HG02798 (cell line): Measurements from ENCODE around the gene COMMD1.
"Not testable (repeated sequence)": the region's sequence is repeated elsewhere in the genome, so short reads cannot be mapped to it uniquely, and the experiment has no call there.

ENCODE experiments used
- ATAC-seq: cut with Tn5 transposase; IDR thresholded peaks from one replicate; pipeline ENCODE4 v1.9.1; 2021; ENCODE audit warnings: mild to moderate bottlenecking; ENCODE audit not compliant: unreplicated experiment, poor library complexity

The COMMD1 gene

DNA sequence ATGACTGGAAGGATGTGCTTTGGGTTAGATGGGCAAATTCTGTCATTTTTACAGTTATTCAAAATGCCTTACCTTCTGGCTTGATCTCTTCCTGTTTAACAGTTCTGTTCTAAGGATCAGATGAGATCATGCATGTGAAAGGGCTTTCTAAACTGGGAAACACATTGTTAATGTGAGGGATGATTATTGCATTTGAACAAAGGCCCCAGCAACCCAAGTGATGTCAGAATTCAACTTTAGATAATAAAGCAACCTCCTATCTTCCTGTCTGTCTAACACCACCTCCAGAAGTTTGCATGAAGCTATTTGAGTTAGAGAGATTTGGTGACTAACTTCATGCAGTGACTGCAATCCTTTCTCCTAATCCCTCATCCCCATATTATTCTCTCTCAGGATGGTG lies 212.7 kb downstream of the COMMD1 start:
- ATAC-seq = no peak

- ATAC-seq = no peak
Measured at GRCh38 chr2:62119311-62119974, 214.0 kb downstream of the COMMD1 start.

DNA sequence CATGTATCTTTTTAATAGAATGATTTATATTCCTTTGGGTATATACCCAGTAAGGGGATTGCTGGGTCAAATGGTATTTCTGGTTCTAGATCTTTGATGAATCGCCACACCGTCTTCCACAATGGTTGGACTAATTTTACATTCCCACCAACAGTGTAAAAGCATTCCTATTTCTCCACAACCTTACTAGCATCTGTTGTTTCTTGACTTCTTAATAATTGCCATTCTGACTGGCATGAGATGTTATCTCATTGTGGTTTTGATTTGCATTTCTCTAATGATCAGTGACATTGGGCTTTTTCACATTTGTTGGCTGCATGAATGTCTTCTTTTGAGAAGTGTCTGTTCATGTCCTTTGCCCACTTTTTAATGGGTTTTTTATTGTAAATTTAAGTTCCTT lies 220.8 kb downstream of the COMMD1 start:
- not testable (repeated sequence) for ATAC-seq

DNA sequence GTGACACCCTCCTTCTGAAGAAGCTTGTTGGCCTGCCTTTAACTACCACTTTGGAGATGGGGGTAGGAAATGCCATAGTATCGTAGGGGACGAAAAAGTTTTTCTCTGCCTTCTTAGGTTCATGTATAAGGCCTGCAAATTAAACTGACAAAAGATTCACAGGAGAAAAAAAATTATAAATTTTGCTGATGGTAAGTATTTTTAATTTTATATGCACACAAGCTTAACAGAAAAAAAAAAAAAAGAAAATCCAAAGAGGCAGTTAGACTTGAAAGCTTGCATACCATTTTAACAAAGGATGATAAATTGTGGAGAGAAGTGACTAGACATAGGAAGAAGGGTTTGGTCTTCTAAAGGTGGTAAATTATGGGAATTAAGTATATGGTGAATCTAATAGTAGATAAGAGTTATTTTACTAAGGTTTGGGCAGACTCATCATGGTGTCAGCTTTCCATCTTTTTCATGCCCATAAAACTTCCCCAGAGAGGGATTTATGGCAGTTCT lies 227.9 kb downstream of the COMMD1 start:
- ATAC-seq = no peak

DNA sequence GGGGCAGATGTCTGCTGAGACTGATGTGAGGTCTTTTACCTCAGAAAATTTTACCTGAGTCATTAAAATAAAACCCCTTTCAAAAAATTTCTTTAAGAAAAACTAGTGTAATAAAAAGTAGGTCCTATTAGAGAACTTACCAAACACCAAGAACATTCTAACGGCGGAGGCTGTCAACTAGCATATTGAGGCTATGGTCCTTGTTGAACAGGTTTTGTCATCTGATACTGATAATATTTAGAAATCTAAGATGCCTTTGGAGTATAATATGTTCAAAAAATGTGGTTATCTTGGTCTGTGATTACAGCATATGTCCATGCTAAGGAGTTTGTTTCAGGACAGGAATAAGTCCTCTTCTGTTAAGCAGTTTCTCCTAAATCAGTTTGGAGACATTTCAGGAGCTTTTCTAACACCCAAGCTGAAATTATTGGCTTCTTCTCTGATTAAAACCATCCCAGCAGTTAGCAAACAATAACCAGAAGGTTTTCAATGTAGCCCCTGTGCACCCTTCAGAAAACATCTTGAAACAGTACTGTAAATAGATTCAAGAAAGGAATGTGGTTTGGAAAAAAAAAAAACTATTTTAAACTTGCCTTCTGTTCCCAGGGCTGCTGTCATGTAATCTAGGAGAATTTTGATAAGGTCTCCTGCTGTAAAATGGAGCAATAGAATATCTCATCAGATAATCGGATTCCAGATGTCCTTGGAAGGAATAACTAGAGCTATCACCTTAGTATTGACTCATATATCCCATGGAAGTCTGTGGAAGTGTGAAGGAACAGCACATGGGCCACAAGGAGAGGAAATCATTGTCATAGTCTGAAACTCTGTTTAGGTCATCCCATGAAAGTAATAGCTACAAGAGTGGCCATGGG lies 231.7 kb downstream of the COMMD1 start:
- ATAC-seq = no peak

GRCh38 chr2:62140426-62141141 lies 235.1 kb downstream of the COMMD1 start:
- ATAC-seq = peak; percentile 60

DNA sequence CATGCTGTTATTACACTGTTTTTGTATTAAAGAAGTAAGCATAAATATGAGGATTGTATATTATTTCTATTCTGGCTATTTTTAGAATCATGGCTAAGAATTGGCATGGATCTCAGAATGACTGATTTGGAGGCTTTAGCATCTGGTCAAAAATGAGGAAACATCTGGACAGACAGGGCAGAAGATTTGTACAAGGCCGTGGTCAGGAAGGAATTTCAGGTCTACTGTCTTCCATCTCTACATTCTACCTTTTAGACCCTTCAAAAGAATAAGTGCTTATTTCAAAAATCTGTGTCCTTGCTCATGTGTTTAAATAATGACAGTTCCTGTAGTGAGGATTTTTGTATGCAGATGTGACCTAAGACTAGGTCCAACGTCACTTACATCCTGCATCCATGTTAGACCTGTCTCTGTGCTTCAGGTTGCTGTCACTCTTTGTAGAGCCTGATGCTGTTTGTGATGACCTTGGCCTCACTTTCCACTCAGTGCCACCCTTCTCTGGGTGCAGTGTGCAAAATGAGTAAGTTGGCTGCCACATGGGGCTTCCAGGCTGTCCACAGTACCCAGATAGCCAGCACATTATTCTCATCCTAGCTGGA lies 235.8 kb downstream of the COMMD1 start:
- ATAC-seq = no peak

- no peak for ATAC-seq
Measured at GRCh38 chr2:62142054-62142453, 236.6 kb downstream of the COMMD1 start.

DNA sequence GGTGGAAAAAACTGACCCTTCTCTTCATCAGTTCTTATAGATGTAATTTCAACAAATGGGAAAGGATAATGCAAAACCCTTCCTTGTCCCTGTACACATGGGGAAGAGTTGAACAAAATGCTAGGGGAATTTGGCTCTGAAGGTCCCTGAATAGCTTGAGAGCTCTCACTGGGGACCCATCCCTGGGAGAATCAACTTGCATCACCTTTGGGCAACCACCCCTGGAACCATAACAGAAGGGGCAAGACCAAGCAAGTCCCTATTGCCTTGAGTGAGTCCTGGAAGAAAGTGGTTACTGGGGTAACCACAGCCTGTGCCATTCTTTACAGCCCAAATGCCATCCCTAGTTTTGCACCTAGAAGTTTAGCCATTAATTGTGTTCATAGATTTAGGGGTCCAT lies 238.2 kb downstream of the COMMD1 start:
- no peak for ATAC-seq

GRCh38 chr2:62144689-62145477 lies 239.4 kb downstream of the COMMD1 start:
- no peak for ATAC-seq

DNA sequence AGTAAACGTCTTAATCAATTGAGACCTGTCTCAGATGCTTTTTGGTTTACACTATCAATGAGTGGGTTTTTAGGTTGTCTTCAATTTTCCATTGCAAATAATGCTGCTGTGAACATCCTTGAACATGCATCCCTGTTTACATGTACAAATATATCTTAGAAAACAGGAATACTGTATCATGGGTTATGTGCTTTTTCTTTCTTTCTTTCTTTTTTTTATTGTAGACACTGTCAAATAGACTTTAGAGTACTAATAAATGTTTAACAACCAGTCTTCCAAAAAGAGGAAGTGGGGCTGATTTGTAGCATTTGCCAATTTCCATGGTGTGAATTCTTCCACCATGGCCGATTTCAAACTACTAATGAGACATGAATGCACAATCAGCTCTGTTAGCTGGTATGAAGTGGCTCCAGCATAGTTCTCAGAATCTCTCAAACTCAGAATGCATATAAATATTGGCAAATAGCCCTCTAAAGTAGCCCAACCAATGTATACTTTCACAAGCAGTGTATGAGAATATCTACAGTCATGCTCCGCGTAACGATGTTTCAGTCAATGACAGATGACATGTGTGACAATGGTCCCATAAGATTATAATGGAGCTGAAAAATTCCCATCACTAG lies 240.1 kb downstream of the COMMD1 start:
- ATAC-seq = peak; percentile 49

GRCh38 chr2:62146790-62147189 lies 241.3 kb downstream of the COMMD1 start:
- ATAC-seq = not testable (repeated sequence)

DNA sequence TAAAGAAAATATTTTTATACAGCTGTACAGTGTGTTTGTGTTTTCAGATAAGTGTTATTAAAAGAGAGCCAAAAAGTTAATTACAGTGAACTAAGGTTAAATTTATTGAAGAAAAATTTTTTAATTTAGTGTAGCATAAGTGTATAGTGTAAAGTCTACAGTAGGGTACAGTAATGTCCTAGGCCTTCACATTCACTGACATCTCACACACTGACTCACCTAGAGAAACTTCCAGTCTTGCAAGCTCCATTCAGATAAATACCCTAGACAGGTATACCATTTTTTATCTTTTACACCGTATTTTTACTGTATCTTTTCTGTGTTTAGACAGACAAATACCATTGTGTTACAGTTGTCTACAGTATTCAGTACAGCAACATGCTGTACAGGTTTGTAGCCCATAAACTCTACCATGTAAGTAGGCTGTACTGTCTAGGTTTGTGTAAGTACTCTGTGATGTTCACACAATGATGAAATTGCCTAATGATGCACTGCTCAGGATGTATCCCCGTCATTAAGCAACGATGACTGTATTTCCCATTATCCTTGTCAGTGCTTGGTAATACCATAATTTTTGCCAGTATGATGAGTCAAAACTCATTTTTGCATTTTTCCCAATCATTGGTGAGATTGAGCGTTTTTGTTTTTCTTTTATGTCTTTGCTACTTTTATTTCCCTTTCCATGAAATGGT lies 242.3 kb downstream of the COMMD1 start:
- no peak for ATAC-seq

DNA sequence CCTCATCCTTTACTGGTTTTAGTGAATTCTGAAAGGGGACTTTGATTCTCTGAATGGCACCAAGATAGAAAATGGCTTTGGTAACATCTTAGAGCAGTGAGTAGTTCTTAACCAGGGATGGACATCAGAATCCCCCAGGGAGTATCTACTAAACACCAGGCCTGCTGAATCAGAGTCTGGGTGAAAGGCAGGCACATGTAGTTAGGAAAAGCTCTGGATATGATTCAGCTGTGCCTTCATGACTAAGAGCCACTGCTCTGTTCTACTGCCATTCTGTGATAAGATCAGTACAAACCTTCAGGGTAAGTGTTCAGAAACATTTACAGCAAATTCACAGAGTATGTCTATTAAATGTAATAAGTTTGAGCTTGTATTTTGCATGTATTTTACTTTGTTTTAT lies 244.2 kb downstream of the COMMD1 start:
- ATAC-seq = no peak

DNA sequence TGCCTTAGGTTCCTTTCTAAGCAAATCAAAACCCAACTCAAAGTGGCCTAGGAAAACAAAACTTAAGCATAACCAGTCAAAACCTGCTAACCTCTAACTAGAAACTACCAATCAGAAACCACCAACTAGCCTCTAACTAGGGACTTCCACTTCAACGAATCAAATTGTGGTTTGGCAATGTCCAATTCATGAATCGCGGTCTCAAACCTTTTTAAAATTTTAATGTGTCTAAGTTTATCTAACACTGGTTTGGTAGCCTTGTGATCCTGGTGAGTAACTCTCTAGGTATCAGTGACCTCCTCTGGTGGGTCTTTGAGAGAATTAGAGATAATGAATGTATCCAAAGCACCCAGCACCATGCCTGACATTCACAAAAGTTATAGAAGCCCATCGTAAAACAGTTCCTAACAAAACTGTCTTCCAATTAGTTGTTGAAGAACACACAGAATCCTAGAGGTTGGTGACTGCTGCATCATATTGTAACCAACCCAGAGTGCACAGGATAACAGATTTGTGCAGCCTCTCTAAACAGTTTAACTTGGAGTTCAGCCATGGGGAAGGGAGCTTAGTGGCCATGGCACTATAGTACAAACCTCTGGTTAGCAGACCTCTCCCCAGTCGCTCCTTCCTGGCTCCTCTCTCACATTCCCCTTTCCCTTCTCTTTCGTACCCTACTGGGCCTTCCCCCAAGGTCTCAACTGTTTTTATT lies 245.3 kb downstream of the COMMD1 start:
- ATAC-seq = no peak

- ATAC-seq = no peak
Measured at GRCh38 chr2:62151306-62151638, 245.8 kb downstream of the COMMD1 start.

GRCh38 chr2:62152000-62152399 lies 246.5 kb downstream of the COMMD1 start:
- no peak for ATAC-seq

- no peak for ATAC-seq
Measured at GRCh38 chr2:62156861-62157496, 251.5 kb downstream of the COMMD1 start.
